H9 (cell line): ENCODE data around the gene ATXN7. TPM values are rescaled to one million over a fixed set of nuclear protein-coding genes. Genes with fewer than 3 reads are reported as not detected.
A peak's percentile ranks its signal among the peaks of the same experiment; 100 is the strongest.

Source experiments
- DNase-seq: peaks from one replicate; pipeline ENCODE4 v3.0.0-alpha.2; 2017
- H2AFZ ChIP-seq: one replicate; pipeline ENCODE4 v1.6.1; 2013; ENCODE audit warnings: mild to moderate bottlenecking, low read length, control low read depth, moderate library complexity
- H2AK5ac ChIP-seq: 2 replicates; pipeline ENCODE4 v1.6.1; 2013; ENCODE audit warnings: low read length, control low read depth, mixed read lengths; ENCODE audit not compliant: insufficient read length
- H2BK120ac ChIP-seq: one replicate; pipeline ENCODE4 v1.6.1; 2013; ENCODE audit warnings: low read depth, mild to moderate bottlenecking, low read length, control low read depth, inconsistent platforms; ENCODE audit not compliant: poor library complexity, severe bottlenecking
- H2BK12ac ChIP-seq: 2 replicates; pipeline ENCODE4 v1.6.1; 2013; ENCODE audit warnings: low read length, control low read depth, mixed read lengths, low read depth; ENCODE audit not compliant: insufficient read length
- H2BK15ac ChIP-seq: 2 replicates; pipeline ENCODE4 v1.6.1; 2013; ENCODE audit warnings: low read depth, low read length, control low read depth
- H2BK20ac ChIP-seq: one replicate; pipeline ENCODE4 v1.6.1; 2013; ENCODE audit warnings: low read depth, mild to moderate bottlenecking, low read length, control low read depth, inconsistent platforms; ENCODE audit not compliant: poor library complexity, severe bottlenecking
- H2BK5ac ChIP-seq: 2 replicates; pipeline ENCODE4 v1.6.1; 2013; ENCODE audit warnings: low read length, control low read depth, mixed read lengths; ENCODE audit not compliant: insufficient read length
- H3K14ac ChIP-seq: 2 replicates; pipeline ENCODE4 v1.6.1; 2013; ENCODE audit warnings: low read length, control low read depth; ENCODE audit not compliant: insufficient read depth
- H3K18ac ChIP-seq: 2 replicates; pipeline ENCODE4 v1.6.1; 2013; ENCODE audit warnings: low read depth, mild to moderate bottlenecking, mixed read lengths, low read length, control low read depth; ENCODE audit not compliant: insufficient read length
- H3K23ac ChIP-seq: 2 replicates; pipeline ENCODE4 v1.6.1; 2013; ENCODE audit warnings: low read length, control low read depth, mixed read lengths, low read depth; ENCODE audit not compliant: insufficient read length
- H3K23me2 ChIP-seq: 2 replicates; pipeline ENCODE4 v1.6.1; 2013; ENCODE audit warnings: low read depth, mild to moderate bottlenecking, mixed read lengths, low read length, control low read depth; ENCODE audit not compliant: insufficient read length, poor library complexity, severe bottlenecking
- H3K27ac ChIP-seq: 2 replicates; pipeline ENCODE4 v1.5.1; 2013; ENCODE audit warnings: low read length, control low read depth, mixed read lengths, low read depth; ENCODE audit not compliant: insufficient read length
- H3K27me3 ChIP-seq: 2 replicates; pipeline ENCODE4 v1.6.1; 2013; ENCODE audit warnings: low read length, control low read depth, inconsistent platforms; ENCODE audit not compliant: insufficient read depth
- H3K4ac ChIP-seq: 2 replicates; pipeline ENCODE4 v1.6.1; 2013; ENCODE audit warnings: low read depth, mild to moderate bottlenecking, control low read depth, inconsistent platforms, low read length, moderate library complexity
- H3K4me1 ChIP-seq: 2 replicates; pipeline ENCODE4 v1.6.1; 2013; ENCODE audit warnings: low read length, control low read depth, inconsistent platforms; ENCODE audit not compliant: insufficient read depth
- H3K4me2 ChIP-seq: 2 replicates; pipeline ENCODE4 v1.6.1; 2013; ENCODE audit warnings: low read length, control low read depth, mixed read lengths; ENCODE audit not compliant: insufficient read length, insufficient read depth
- H3K56ac ChIP-seq: 2 replicates; pipeline ENCODE4 v1.6.1; 2013; ENCODE audit warnings: low read depth, mild to moderate bottlenecking, mixed read lengths, low read length, control low read depth; ENCODE audit not compliant: insufficient read length
- H3K79me1 ChIP-seq: 2 replicates; pipeline ENCODE4 v1.6.1; 2013; ENCODE audit warnings: low read depth, mild to moderate bottlenecking, moderate library complexity, low read length, control low read depth, inconsistent platforms; ENCODE audit not compliant: insufficient read depth, poor library complexity, severe bottlenecking
- H3K79me2 ChIP-seq: 2 replicates; pipeline ENCODE4 v1.6.1; 2013; ENCODE audit warnings: low read length, control low read depth, inconsistent platforms; ENCODE audit not compliant: insufficient read depth
- H3K9ac ChIP-seq: 2 replicates; pipeline ENCODE4 v1.6.1; 2013; ENCODE audit warnings: low read length, control low read depth, mixed read lengths; ENCODE audit not compliant: insufficient read length; ENCODE audit errors: extremely low read depth
- H3K9me3 ChIP-seq: one replicate; pipeline ENCODE4 v1.6.1; 2013; ENCODE audit warnings: low read depth, low read length, inconsistent platforms; ENCODE audit not compliant: control insufficient read depth
- H3T11ph ChIP-seq: one replicate; pipeline ENCODE4 v1.6.1; 2013; ENCODE audit warnings: mild to moderate bottlenecking, low read length, control low read depth, inconsistent platforms
- H4K20me1 ChIP-seq: one replicate; pipeline ENCODE4 v1.6.1; 2013; ENCODE audit not compliant: control insufficient read depth, insufficient read length, insufficient read depth
- H4K5ac ChIP-seq: 2 replicates; pipeline ENCODE4 v1.6.1; 2013; ENCODE audit warnings: low read depth, mild to moderate bottlenecking, mixed read lengths, low read length, control low read depth; ENCODE audit not compliant: insufficient read length
- H4K8ac ChIP-seq: replicated peaks from 2 replicates; pipeline ENCODE4 v1.6.1; 2013; ENCODE audit warnings: low read length, control low read depth, mixed read lengths, low read depth; ENCODE audit not compliant: insufficient read length
- H4K91ac ChIP-seq: 2 replicates; pipeline ENCODE4 v1.6.1; 2013; ENCODE audit warnings: low read depth, mild to moderate bottlenecking, moderate library complexity, mixed read lengths, low read length, control low read depth; ENCODE audit not compliant: insufficient read length
- H3K27ac Mint-ChIP-seq, 3 experiments: 2 replicates in 2 of 3; 3 replicates in 1 of 3; pipeline ENCODE4 v1.8.0; 2020 to 2021; ENCODE audit warnings: mixed read lengths in 3 of 3, mild to moderate bottlenecking in 1 of 3, moderate library complexity in 1 of 3
- H3K27me3 Mint-ChIP-seq: 2 replicates; pipeline ENCODE4 v1.8.0; 2021; ENCODE audit warnings: low read depth, mild to moderate bottlenecking, moderate library complexity, mixed read lengths
- H3K36me3 Mint-ChIP-seq, 3 experiments: 2 replicates in 2 of 3; 3 replicates in 1 of 3; pipeline ENCODE4 v1.8.0; 2020 to 2021; ENCODE audit warnings: low read depth in 3 of 3, mixed read lengths in 3 of 3; ENCODE audit not compliant: insufficient read depth in 1 of 3
- H3K4me1 Mint-ChIP-seq, 2 experiments: 2 replicates each; pipeline ENCODE4 v1.8.0; 2020; ENCODE audit warnings: mixed read lengths in 2 of 2
- H3K4me3 Mint-ChIP-seq, 2 experiments: 2 replicates in 1 of 2; 3 replicates in 1 of 2; pipeline ENCODE4 v1.8.0; 2020 to 2021; ENCODE audit warnings: mild to moderate bottlenecking in 2 of 2, mixed read lengths in 2 of 2, moderate library complexity in 1 of 2
- H3K9me3 Mint-ChIP-seq, 2 experiments: 2 replicates in 1 of 2; 3 replicates in 1 of 2; pipeline ENCODE4 v1.8.0; 2020; ENCODE audit warnings: mild to moderate bottlenecking in 2 of 2, mixed read lengths in 2 of 2, moderate library complexity in 1 of 2
- WGBS: extraction: QIAGEN DNeasy Blood & Tissue Kit; methylation state at CpG from one replicate; pipeline ENCODE4 v1.1.7; 2013; ENCODE audit warnings: missing lambda C conversion rate, low lambda C conversion rate, mixed read lengths; ENCODE audit not compliant: insufficient read length; ENCODE audit errors: extremely low coverage; 5-methylcytosine and 5-hydroxymethylcytosine counted together
- total RNA-seq: library from RNA; stranded (reverse); gene quantifications from 2 replicates; pipeline ENCODE4 v1.2.1, GENCODE V29; 2021
- TF ChIP-seq, protein P1 (sequence below): fragments of 200-600 bp; sonication (generic); conservative IDR thresholded peaks from 3 replicates; pipeline ENCODE4 v1.8.0; 2021; ENCODE audit warnings: antibody characterized with exemption, mild to moderate bottlenecking

The ATXN7 gene
- total RNA-seq, 1 experiment from 2014 or later = 21.5 TPM

GRCh38 chr3:63976161-63976871, 112.6 kb downstream of the ATXN7 start:
- no peaks in the 10 kb centered on the region for H3K79me2 ChIP-seq
- H2BK12ac ChIP-seq = no peak overlapping the region
- Mint-ChIP-seq H3K4me1 (peaks cover 16 to 27% of the 10 kb centered on the region in 2 experiments), H3K4me3 (no peak overlapping the region), H3K27me3 (no peaks in the 10 kb centered on the region), H3K27ac (0 out of 7 replicates have a peak overlapping the region, but pooled peaks of 1 of the 3 experiments have one; percentile 2), H3K9me3 (no peaks in the 10 kb centered on the region), H3K36me3 (peaks cover 0 to 9% (median 0%) of the 10 kb centered on the region in 3 experiments; a peak in 3 of 7 replicates)
- H3K14ac ChIP-seq = no peak overlapping the region
- no peak overlapping the region for H3T11ph ChIP-seq
- H3K27me3 ChIP-seq = no peaks in the 10 kb centered on the region
- H3K56ac ChIP-seq = no peak overlapping the region
- DNase-seq = no peak
- no peak overlapping the region for H2BK5ac ChIP-seq
- no CpG with 5 or more reads among the region's 4 CpGs for WGBS
- H3K23me2 ChIP-seq = no peaks in the 10 kb centered on the region
- H3K9me3 ChIP-seq = no peaks in the 10 kb centered on the region
- H3K4ac ChIP-seq = no peak overlapping the region
- no peak overlapping the region for H4K91ac ChIP-seq
- no peaks in the 10 kb centered on the region for H4K20me1 ChIP-seq
- no peak overlapping the region for H3K9ac ChIP-seq
- H3K79me1 ChIP-seq = peaks cover 2% of the 10 kb centered on the region
- H3K4me2 ChIP-seq = no peak overlapping the region
- H3K18ac ChIP-seq = no peak overlapping the region
- no peak overlapping the region for H2BK120ac ChIP-seq
- H2AFZ ChIP-seq = no peak overlapping the region
- H4K5ac ChIP-seq = no peak overlapping the region
- TF ChIP-seq, protein P1, sequence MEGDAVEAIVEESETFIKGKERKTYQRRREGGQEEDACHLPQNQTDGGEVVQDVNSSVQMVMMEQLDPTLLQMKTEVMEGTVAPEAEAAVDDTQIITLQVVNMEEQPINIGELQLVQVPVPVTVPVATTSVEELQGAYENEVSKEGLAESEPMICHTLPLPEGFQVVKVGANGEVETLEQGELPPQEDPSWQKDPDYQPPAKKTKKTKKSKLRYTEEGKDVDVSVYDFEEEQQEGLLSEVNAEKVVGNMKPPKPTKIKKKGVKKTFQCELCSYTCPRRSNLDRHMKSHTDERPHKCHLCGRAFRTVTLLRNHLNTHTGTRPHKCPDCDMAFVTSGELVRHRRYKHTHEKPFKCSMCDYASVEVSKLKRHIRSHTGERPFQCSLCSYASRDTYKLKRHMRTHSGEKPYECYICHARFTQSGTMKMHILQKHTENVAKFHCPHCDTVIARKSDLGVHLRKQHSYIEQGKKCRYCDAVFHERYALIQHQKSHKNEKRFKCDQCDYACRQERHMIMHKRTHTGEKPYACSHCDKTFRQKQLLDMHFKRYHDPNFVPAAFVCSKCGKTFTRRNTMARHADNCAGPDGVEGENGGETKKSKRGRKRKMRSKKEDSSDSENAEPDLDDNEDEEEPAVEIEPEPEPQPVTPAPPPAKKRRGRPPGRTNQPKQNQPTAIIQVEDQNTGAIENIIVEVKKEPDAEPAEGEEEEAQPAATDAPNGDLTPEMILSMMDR = no peak
- H3K23ac ChIP-seq = no peak overlapping the region
- H4K8ac ChIP-seq = no peak overlapping the region
- H3K4me1 ChIP-seq = peaks cover 2% of the 10 kb centered on the region; the same call in 1 of the 2 replicates
- H2AK5ac ChIP-seq = no peak overlapping the region
- H2BK15ac ChIP-seq = no peak overlapping the region
- H3K27ac ChIP-seq = no peak overlapping the region
- no peak overlapping the region for H2BK20ac ChIP-seq
